Adrenal gland (tissue), 5 donors: ENCODE data around the gene POLR2H.
A peak's percentile ranks its signal among the peaks of the same experiment; 100 is the strongest.

Source experiments
- CTCF ChIP-seq, 6 experiments: fragments of 450-650 bp in 4 of 6; fragments of 200-600 bp in 2 of 6; sonication (generic) in 1 of 6; IDR thresholded peaks; 1 replicate in 5 of 6; 2 replicates in 1 of 6; pipeline versions ENCODE4 v1.5.1 to v1.8.0; 2016 to 2021; ENCODE audit warnings: antibody characterized with exemption in 6 of 6, mild to moderate bottlenecking in 2 of 6, moderate library complexity in 1 of 6
- POLR2A ChIP-seq, 2 donors: fragments of 450-650 bp; IDR thresholded peaks; one replicate each; pipeline ENCODE4 v1.6.1; 2017; ENCODE audit warnings: antibody characterized with exemption in 2 of 2, mild to moderate bottlenecking in 2 of 2, moderate library complexity in 1 of 2
- donor health status: DM: no; HTN: no; CAD: no.

GRCh38 chr3:184314363-184314699 lies 47.2 kb upstream of the POLR2H start, which contains the start of gene EIF4G1:
- no peak for TF ChIP-seq CTCF (IDR thresholded peaks at IDR 0.05)
- peak in 1 of 2 donors; percentile 88 for TF ChIP-seq POLR2A (IDR thresholded peaks at IDR 0.05)
